GM18520 (cell line): Measurements from ENCODE around the gene ITFG1.
A peak's percentile ranks its signal among the peaks of the same experiment; 100 is the strongest.
"Not testable (repeated sequence)": the region's sequence is repeated elsewhere in the genome, so short reads cannot be mapped to it uniquely, and the experiment has no call there.

Source experiments
- ATAC-seq: cut with Tn5 transposase; IDR thresholded peaks from one replicate; pipeline ENCODE4 v1.9.1; 2021; ENCODE audit not compliant: unreplicated experiment

The ITFG1 gene

DNA sequence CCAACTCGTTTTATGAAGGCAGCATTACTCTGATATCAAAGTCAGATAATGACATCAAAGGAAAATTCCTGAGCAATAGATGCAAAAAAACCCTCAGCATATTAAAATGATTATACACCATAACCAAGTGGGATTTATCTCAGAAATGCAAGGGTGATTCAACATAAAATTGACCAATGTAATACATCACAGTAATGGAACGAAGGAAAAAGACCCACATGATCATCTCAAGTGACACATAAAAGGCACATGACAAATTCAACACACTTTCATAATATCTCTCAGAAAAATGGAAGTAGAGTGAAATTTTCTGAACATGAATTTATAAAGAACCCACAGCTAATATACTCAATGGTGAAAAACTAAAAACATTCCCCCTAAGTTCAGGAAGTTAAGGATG lies 118.8 kb downstream of the ITFG1 start:
- no peak for ATAC-seq

DNA sequence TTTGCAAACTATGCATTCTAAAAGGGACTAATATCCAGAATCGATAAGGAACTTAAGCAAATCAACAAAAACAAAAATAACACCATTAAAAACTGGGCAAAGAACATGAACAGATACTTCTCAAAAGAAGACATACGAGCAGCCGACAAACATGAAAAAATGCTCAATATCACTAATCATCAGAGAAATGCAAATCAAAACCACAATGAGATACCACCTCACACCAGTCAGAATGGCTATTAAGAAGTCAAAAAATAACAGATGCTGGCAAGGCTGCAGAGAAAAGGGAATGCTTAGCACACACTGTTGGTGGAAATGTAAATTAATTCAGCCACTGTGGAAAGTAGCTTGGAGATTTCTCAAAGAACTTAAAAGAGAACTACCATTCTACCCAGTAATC lies 130.3 kb downstream of the ITFG1 start:
- not testable (repeated sequence) for ATAC-seq

- not testable (repeated sequence) for ATAC-seq
These were observed 136.6 kb downstream of the ITFG1 start for GRCh38 chr16:47324309-47324708.

DNA sequence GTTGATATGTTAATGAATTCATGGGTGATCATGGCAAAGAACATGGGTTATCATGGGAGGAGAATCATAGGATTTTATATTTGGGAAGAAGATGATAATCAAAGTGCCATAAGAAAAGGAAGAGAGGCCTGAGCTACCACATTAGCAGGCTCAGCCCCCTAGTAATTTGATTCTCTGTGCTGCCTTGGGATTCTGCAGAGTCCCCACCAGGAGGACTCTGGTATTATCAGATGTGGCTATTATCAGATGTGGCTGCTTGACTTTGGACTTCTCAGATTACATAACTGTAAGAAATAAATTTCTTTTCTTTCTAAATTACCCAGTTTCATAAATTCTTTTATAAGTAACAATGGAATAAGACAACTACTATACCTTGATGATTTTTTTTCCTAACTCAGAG lies 137.6 kb downstream of the ITFG1 start:
- ATAC-seq = no peak

DNA sequence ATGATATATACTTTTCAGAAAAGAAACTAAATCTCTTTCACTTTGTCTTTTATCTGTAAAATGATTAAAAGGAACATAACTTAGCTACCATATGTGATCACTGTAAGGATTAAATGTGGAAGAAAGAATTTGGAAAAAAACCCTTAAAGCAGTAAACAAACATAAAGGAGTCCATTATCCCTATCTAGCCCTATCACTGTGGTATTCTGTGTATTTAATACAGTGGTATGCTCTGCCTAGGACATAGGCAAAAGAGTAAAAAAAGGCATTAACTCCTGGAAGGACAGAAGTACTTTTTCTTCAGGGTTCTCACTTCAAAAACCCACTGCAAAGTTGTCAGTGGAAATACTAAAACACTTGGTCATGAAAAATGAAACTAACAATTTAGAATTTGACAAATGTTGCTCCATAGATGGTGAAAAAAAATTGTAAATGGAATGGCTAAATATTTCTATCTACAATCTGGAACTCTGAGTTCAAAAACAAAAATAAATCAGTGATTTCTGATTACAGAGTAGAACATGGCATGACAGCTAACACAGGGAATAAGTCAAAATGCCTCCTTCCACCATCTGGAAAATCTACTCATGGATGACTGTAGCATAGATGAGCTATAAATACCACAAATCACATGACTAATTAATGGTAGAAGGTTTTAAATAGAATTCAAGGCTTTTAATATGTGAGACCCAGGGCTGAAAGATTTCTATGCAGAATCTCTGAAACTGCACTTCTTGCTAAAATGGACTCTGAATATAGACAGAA lies 140.1 kb downstream of the ITFG1 start:
- no peak for ATAC-seq

GRCh38 chr16:47317465-47318240 lies 143.2 kb downstream of the ITFG1 start:
- ATAC-seq = no peak

DNA sequence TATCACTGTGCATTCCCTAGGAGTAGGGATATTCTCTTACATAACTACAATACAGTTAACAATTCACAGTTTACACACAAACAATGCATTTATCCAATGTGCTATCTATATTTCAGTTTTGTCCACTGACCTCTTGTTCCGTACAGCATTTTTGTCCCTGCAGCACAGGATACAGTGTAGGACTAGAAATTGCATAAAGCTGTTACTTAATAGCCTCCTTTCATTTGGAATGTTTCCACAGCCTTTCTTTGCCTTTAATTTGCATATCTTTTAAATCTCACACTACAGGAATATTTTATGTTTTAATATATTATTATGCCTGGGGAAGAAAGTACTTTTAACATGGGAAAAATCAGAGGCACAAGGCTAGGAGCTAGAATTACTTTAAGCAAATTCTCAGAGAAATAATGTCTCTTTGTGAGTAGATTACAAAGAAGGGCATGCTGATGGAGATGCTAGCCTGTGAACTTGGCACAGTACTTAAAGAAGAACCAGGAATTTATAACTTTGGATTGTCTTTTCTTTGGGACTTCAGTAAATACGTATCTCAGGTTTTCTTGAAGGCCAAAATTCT lies 144.3 kb downstream of the ITFG1 start:
- ATAC-seq = no peak

- no peak for ATAC-seq
These were observed 148.9 kb downstream of the ITFG1 start for GRCh38 chr16:47311738-47312505.

GRCh38 chr16:47310792-47311211 lies 150.1 kb downstream of the ITFG1 start:
- ATAC-seq = peak; percentile 69

GRCh38 chr16:47309581-47310312 lies 151.1 kb downstream of the ITFG1 start:
- no peak for ATAC-seq

DNA sequence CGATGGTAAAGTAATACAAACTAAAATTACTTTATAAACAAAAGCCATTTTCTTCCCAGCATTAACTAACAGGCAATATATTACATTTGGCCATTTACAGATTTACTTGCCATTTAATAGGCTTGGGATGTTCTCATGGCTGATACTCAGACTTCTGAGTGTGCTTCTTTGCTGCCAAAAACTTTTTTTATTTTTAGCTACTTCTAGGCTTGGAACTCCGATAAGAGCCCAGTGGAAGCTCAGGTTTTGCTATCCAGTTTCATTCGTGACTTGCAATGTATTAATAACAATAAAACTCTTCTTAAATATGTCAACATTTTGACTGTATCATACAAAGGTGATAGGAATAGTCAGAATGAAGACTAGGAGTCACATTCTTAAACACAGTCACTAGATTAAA lies 152.3 kb downstream of the ITFG1 start:
- ATAC-seq = no peak

- no peak for ATAC-seq
These were observed 156.3 kb downstream of the ITFG1 start for GRCh38 chr16:47304563-47304962.

DNA sequence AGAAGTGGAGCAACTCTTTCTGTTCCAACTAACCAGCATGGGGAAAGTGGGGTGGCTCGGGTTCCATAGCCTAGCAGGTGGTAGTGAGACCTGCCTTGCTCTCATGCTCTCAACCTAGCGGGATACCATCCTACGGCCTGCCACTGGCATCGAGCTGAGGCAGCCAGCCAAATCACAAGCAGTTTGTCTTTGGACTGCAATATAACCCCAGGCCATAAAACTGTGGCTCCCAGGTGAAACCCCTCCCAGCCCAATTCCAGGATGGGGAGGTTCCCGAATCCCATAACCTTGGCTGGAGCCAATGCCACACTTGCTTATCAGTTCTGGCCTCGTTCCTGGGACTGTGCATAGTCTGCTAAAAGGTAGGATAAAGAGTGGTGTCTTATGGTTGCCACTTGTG lies 161.3 kb downstream of the ITFG1 start:
- ATAC-seq = no peak

DNA sequence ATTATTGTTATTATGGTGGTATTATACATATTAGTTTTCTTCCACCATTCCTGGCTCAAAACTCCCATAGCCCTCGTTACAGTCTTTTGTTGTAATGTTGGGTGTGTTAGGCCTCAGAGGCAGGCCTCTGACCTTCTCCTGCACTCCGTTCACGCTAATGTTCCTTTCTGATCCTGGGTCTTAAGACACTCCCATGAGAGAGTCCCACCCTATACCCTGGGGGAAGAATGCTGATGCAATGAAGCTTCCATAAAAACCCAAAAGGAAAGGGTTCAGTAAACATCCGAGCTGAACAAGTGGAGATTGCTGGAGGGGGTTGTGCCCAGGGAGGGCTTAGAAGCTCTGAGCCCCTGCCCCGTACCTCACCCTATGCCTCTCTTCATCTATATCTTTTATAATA lies 175.9 kb downstream of the ITFG1 start:
- ATAC-seq = no peak

- ATAC-seq = no peak
These were observed 182.4 kb downstream of the ITFG1 start for GRCh38 chr16:47278306-47278970.

- no peak for ATAC-seq
These were observed 184.3 kb downstream of the ITFG1 start for GRCh38 chr16:47276522-47276921.

DNA sequence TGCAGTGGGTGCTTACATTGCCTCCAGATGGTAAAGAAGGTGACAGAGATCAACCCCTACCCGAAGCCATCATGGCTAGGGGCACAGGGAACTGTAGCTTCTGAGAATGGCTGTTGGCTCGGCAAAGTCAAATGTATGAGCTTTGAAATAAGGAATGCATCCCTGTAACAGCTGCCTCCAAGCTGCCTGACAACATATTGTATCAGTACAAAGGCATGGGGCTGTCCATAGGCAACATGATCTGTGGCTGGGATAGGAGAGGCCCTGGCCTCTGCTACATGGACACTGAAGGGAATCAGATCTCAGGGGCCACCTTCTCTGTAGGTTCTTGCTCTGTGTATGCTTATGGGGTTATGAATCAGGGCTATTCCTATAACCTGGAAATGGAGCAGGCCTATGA lies 197.9 kb downstream of the ITFG1 start:
- no peak for ATAC-seq

DNA sequence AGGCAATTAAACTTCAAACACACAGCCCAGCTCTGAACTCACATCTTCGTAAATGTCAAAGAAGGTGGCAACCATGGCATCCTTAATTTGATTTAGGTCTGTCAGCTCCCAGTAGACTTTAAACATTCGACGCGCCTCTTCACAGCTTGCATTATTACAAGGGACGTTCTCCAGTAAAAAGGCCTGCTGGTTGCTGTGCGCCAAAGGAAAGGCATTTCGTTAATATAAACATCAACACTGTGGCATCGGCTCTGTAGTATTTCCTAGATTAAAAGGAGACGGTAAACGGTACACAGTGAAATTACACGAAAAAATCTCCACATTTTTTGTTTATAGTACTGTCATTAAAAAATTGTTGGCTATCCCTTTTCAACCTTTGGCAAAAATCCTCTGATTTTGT lies 200.4 kb downstream of the ITFG1 start:
- no peak for ATAC-seq

DNA sequence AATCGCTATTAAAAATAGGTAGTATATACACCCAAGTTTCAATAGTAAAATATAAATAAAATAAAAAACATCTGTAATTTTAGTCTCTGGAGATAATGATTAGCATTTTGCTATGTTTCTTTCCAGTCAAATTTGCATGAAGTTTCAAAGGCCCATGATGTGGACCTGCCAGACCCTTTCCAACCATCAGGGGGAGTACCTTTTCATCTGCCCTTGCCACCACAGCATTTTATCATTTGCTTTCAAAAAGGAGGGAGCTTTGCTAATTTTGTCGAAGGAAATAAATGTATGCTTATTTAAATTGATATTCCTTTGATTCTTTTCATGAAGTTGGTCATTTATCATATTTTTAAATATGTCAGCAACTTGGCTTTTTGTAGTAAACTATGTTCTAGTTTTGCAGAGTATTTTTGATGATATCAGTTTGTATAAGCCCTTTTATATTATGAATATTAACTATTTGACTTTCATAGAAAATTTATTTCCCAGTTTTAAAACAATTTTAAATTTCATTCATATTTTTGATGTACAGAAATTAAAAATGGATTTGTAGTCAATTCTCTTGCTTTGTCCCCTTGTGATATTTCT lies 201.9 kb downstream of the ITFG1 start:
- ATAC-seq = no peak

DNA sequence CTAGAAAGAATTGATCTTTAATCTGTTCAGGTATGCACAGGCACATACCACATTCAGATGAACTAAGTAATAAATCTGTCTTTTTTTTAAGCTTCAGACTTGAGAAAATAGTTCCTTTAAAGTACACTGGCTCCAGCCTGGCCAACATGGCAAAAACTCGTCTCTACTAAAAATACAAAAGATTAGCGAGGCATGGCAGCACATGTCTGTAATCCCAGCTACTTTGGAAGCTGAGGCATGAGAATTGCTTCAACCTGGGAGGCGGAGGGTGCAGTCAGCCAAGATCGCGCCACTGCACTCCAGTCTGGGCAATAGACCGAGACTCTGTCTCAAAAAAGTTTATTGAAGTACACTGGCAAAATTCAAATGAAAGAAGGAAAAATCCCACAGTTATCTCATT lies 206.1 kb downstream of the ITFG1 start:
- ATAC-seq = no peak
